Activated T-cell treated with anti-CD3 and anti-CD28 coated beads, Interleukin-2, amount 50 U/mL, for 72 hours (primary cell): ENCODE results near the gene UNC93B1. TPM values are rescaled to one million over a fixed set of nuclear protein-coding genes. Genes with fewer than 3 reads are reported as not detected.

Experiments used
- ATAC-seq, 2 donors: fragments of 150-1000 bp; cut with Tn5 transposase; replicated peaks in 1 of 2; 2 replicates each; pipeline ENCODE4 v1.10.0; 2021; ENCODE audit warnings: moderate library complexity in 2 of 2, mild to moderate bottlenecking in 1 of 2
- DNase-seq, 2 donors: peaks; one replicate each; pipeline ENCODE4 v3.0.0; 2021 to 2022; ENCODE audit warnings: mixed read lengths in 1 of 2
- H3K27ac Mint-ChIP-seq: one replicate; pipeline ENCODE4 v1.8.0; 2022; ENCODE audit warnings: mild to moderate bottlenecking, moderate library complexity, mixed read lengths
- H3K27me3 Mint-ChIP-seq: one replicate; pipeline ENCODE4 v1.8.0; 2022; ENCODE audit warnings: low read depth, mixed read lengths
- H3K36me3 Mint-ChIP-seq, 2 donors: one replicate each; pipeline ENCODE4 v1.8.0; 2022; ENCODE audit warnings: mixed read lengths in 2 of 2, mild to moderate bottlenecking in 1 of 2; ENCODE audit not compliant: insufficient read depth in 2 of 2
- H3K4me1 Mint-ChIP-seq: one replicate; pipeline ENCODE4 v1.8.0; 2022; ENCODE audit warnings: low read depth, mixed read lengths
- H3K4me3 Mint-ChIP-seq, 2 donors: one replicate each; pipeline ENCODE4 v1.8.0; 2022; ENCODE audit warnings: mild to moderate bottlenecking in 2 of 2, mixed read lengths in 2 of 2, moderate library complexity in 2 of 2
- H3K9me3 Mint-ChIP-seq, 2 donors: one replicate each; pipeline ENCODE4 v1.8.0; 2022; ENCODE audit warnings: mixed read lengths in 2 of 2
- total RNA-seq, 2 donors: library from RNA; stranded (reverse); gene quantifications; one replicate each; pipeline ENCODE4 v1.2.3, GENCODE V29; 2022

Gene UNC93B1
- total RNA-seq, 2 donors from 2014 or later: 8.0 to 16.7 TPM

- Mint-ChIP-seq H3K27me3 (no peaks in the 10 kb centered on the region), H3K9me3 (no peaks in the 10 kb centered on the region), H3K27ac (peak overlapping the region; percentile 1), H3K36me3 (peaks cover 0 to 2% of the 10 kb centered on the region in 2 donors), H3K4me1 (peaks cover 10% of the 10 kb centered on the region), H3K4me3 (no peak overlapping the region)
- DNase-seq: no peak
- ATAC-seq: no peak
Observed at GRCh38 chr11:68024508-68024907, 20.6 kb upstream of the UNC93B1 start.

GRCh38 chr11:68022531-68022930, 18.6 kb upstream of the UNC93B1 start:
- ATAC-seq (no peak), DNase-seq (no peak)
- no peak overlapping the region for H3K4me3 Mint-ChIP-seq
- H3K27me3 Mint-ChIP-seq: no peaks in the 10 kb centered on the region
- no peaks in the 10 kb centered on the region for H3K9me3 Mint-ChIP-seq
- no peak overlapping the region for H3K27ac Mint-ChIP-seq
- no peaks in the 10 kb centered on the region for H3K4me1 Mint-ChIP-seq
- H3K36me3 Mint-ChIP-seq: peaks cover 0 to 2% of the 10 kb centered on the region in 2 donors

GRCh38 chr11:68021167-68021787, 17.4 kb upstream of the UNC93B1 start:
- no peaks in the 10 kb centered on the region for H3K9me3 Mint-ChIP-seq
- ATAC-seq (no peak), DNase-seq (no peak)
- no peak overlapping the region for H3K27ac Mint-ChIP-seq
- H3K36me3 Mint-ChIP-seq: peaks cover 0 to 2% of the 10 kb centered on the region in 2 donors
- H3K4me1 Mint-ChIP-seq: no peaks in the 10 kb centered on the region
- H3K4me3 Mint-ChIP-seq: no peak overlapping the region
- no peaks in the 10 kb centered on the region for H3K27me3 Mint-ChIP-seq

- DNase-seq (no peak), ATAC-seq (no peak)
- H3K4me1 Mint-ChIP-seq: no peaks in the 10 kb centered on the region
- H3K27me3 Mint-ChIP-seq: no peaks in the 10 kb centered on the region
- no peak overlapping the region for H3K4me3 Mint-ChIP-seq
- peaks cover 0 to 2% of the 10 kb centered on the region in 2 donors for H3K36me3 Mint-ChIP-seq
- no peak overlapping the region for H3K27ac Mint-ChIP-seq
- no peaks in the 10 kb centered on the region for H3K9me3 Mint-ChIP-seq
Observed at GRCh38 chr11:68020575-68020974, 16.7 kb upstream of the UNC93B1 start.

GRCh38 chr11:68019486-68019885, 15.6 kb upstream of the UNC93B1 start:
- no peaks in the 10 kb centered on the region for H3K36me3 Mint-ChIP-seq

GRCh38 chr11:68018730-68019190, 14.9 kb upstream of the UNC93B1 start:
- Mint-ChIP-seq H3K9me3 (no peaks in the 10 kb centered on the region), H3K4me3 (no peak overlapping the region), H3K36me3 (no peaks in the 10 kb centered on the region), H3K27ac (no peak overlapping the region), H3K27me3 (no peaks in the 10 kb centered on the region), H3K4me1 (no peaks in the 10 kb centered on the region)
- DNase-seq: no peak
- no peak for ATAC-seq

More at GRCh38 chr11:68019486-68019885, 15.6 kb upstream of the UNC93B1 start:
- Mint-ChIP-seq H3K9me3 (no peaks in the 10 kb centered on the region), H3K27me3 (no peaks in the 10 kb centered on the region), H3K4me3 (no peak overlapping the region), H3K4me1 (no peaks in the 10 kb centered on the region), H3K27ac (no peak overlapping the region)
- DNase-seq (no peak), ATAC-seq (no peak)

GRCh38 chr11:68017980-68018729, 14.3 kb upstream of the UNC93B1 start:
- DNase-seq: no peak
- no peak overlapping the region for H3K27ac Mint-ChIP-seq
- no peaks in the 10 kb centered on the region for H3K36me3 Mint-ChIP-seq
- H3K9me3 Mint-ChIP-seq: no peaks in the 10 kb centered on the region
- ATAC-seq: no peak
- no peaks in the 10 kb centered on the region for H3K4me1 Mint-ChIP-seq
- H3K4me3 Mint-ChIP-seq: no peak overlapping the region
- no peaks in the 10 kb centered on the region for H3K27me3 Mint-ChIP-seq

- Mint-ChIP-seq H3K9me3 (no peaks in the 10 kb centered on the region), H3K27ac (no peak overlapping the region), H3K27me3 (no peaks in the 10 kb centered on the region), H3K36me3 (no peaks in the 10 kb centered on the region), H3K4me1 (no peaks in the 10 kb centered on the region), H3K4me3 (no peak overlapping the region)
- ATAC-seq: no peak
- no peak for DNase-seq
Observed at GRCh38 chr11:68016904-68017817, 13.3 kb upstream of the UNC93B1 start.

GRCh38 chr11:68016161-68016903, 12.4 kb upstream of the UNC93B1 start:
- no peaks in the 10 kb centered on the region for H3K27me3 Mint-ChIP-seq
- H3K36me3 Mint-ChIP-seq: no peaks in the 10 kb centered on the region
- no peaks in the 10 kb centered on the region for H3K9me3 Mint-ChIP-seq
- no peak overlapping the region for H3K27ac Mint-ChIP-seq
- no peak for ATAC-seq
- no peak for DNase-seq
- H3K4me3 Mint-ChIP-seq: no peak overlapping the region
- no peaks in the 10 kb centered on the region for H3K4me1 Mint-ChIP-seq

GRCh38 chr11:68015467-68015866, 11.6 kb upstream of the UNC93B1 start:
- no peak overlapping the region for H3K27ac Mint-ChIP-seq
- ATAC-seq: no peak
- H3K4me3 Mint-ChIP-seq: no peak overlapping the region
- no peaks in the 10 kb centered on the region for H3K4me1 Mint-ChIP-seq
- no peak for DNase-seq
- no peaks in the 10 kb centered on the region for H3K36me3 Mint-ChIP-seq
- H3K27me3 Mint-ChIP-seq: no peaks in the 10 kb centered on the region
- no peaks in the 10 kb centered on the region for H3K9me3 Mint-ChIP-seq

- Mint-ChIP-seq H3K27me3 (no peaks in the 10 kb centered on the region), H3K36me3 (no peaks in the 10 kb centered on the region), H3K27ac (no peak overlapping the region), H3K4me3 (no peak overlapping the region), H3K4me1 (no peaks in the 10 kb centered on the region), H3K9me3 (no peaks in the 10 kb centered on the region)
- peak in 1 of 2 donors; percentile 7 for ATAC-seq
- DNase-seq: no peak
Observed at GRCh38 chr11:68014947-68015447, 11.1 kb upstream of the UNC93B1 start.

- no peak overlapping the region for H3K27ac Mint-ChIP-seq
- no peak overlapping the region for H3K4me3 Mint-ChIP-seq
- H3K9me3 Mint-ChIP-seq: no peaks in the 10 kb centered on the region
- H3K27me3 Mint-ChIP-seq: no peaks in the 10 kb centered on the region
- H3K4me1 Mint-ChIP-seq: no peaks in the 10 kb centered on the region
- ATAC-seq: peak; percentile 70 to 72
- no peak for DNase-seq
- no peaks in the 10 kb centered on the region for H3K36me3 Mint-ChIP-seq
Observed at GRCh38 chr11:68014157-68014946, 10.5 kb upstream of the UNC93B1 start.
